Endothelial cell of umbilical vein (primary cell): ENCODE results near the gene CDC42BPG.

Experiments
- CTCF ChIP-seq, 2 donors: IDR thresholded peaks; 1 replicate in 1 of 2; 2 replicates in 1 of 2; pipeline ENCODE4 v1.5.1; 2011; ENCODE audit warnings: low read length in 2 of 2, mild to moderate bottlenecking in 2 of 2, moderate library complexity in 2 of 2, control low read depth in 1 of 2, inconsistent platforms in 1 of 2, low read depth in 1 of 2; ENCODE audit not compliant: insufficient read depth in 1 of 2; ENCODE audit errors: extremely low read depth in 1 of 2
- EZH2 ChIP-seq: IDR thresholded peaks from 2 replicates; pipeline ENCODE4 v1.6.1; 2012; ENCODE audit warnings: borderline replicate concordance, low read depth, mild to moderate bottlenecking, moderate library complexity, low read length, inconsistent platforms; ENCODE audit not compliant: severe bottlenecking
- POLR2AphosphoS5 ChIP-seq: IDR thresholded peaks from 2 replicates; pipeline ENCODE4 v1.6.1; 2012; ENCODE audit warnings: low read depth, mild to moderate bottlenecking, control low read depth, low read length, moderate library complexity; ENCODE audit not compliant: insufficient read depth

GRCh38 chr11:64888729-64889511 lies 44.5 kb upstream of the CDC42BPG start:
- no peak for TF ChIP-seq CTCF (IDR thresholded peaks at IDR 0.05; ENCODE audit: extremely low read depth in 1 of 2, insufficient read depth in 1 of 2, low read depth in 1 of 2, low read length in 2 of 2)
- no peak for TF ChIP-seq POLR2AphosphoS5
- TF ChIP-seq EZH2: no peak
